Measurements from ENCODE around the gene A3GALT2.

A3GALT2 gene

DNA sequence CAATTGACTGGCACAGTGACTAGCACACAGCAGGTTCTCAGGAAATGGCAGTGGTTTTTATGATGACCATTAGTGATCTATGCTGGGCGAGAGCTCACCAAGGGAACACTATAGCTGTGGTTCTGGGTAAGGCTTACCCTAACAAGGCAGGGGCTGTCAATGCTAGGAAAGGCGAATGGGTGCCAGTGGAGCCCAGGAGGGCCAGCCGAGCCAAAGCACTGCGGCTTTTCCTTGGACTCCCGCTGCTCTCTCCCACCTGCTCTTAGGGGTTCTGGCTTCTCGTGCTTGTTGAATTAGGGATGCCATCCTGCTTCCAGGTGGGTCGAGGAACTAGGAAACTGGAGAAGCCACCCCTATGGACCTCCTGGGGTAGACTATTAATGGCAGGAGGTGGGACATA is 10.0 kb upstream of the A3GALT2 start:
- DNase-seq = no peak

DNA sequence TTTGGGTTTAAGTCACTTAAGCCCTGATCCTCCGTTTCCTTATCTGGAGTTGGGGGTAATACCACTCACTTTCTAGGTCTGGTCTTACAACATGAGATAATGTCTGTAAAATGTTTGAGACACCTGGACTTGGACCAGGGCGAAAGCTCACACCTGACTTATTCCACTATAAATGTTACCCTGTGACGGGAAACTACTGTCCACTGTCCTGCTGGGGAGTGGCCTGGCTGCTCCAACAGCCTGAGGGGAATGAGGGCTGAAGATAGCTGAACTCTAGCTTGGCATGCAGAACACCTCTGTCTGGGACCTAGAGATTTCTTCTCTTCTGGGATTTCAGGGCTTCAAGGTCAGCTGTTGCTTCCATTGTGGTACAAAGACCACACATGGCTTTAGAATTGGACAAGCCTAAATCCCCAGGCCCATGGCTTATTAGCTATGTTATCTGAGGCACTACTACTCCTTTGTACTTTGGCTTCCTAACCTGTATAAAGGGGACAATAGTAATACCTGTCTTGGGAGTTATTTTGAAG is 9.5 kb upstream of the A3GALT2 start:
- no peak for DNase-seq

DNA sequence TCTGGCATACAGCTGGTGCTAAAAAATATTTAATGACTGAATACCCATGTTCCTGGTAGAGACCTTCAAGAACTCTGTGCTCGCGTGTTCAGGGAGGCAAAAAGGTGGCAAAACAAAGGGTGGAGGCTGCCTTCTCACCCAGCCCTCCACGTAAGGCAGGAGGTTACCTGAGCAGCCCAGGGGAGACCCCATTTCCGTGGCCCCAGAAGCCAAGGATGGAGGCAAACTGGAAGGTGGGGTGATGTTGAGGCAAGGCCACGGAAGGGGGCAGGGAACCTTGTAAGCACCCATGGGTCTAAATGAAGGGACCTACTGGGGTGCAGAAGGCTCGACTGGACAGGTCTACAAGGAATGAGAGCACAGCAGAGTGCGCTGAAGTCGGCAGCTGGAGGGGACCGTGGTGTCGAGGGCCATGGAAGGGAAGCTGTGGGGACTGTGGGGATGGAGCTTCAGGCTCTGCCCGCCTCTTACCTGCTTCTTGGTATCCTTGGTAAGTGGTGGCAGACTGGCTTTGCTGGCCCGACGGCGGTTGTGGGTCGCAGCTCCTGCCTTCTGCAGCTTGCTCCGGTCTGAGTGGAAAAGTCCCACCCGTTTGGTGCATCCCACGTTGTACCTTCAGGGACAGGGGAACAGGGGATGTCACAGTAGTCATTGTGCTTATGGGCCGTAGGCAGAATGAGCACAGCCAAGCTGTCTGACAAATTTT is 8.9 kb upstream of the A3GALT2 start:
- DNase-seq = no peak

DNA sequence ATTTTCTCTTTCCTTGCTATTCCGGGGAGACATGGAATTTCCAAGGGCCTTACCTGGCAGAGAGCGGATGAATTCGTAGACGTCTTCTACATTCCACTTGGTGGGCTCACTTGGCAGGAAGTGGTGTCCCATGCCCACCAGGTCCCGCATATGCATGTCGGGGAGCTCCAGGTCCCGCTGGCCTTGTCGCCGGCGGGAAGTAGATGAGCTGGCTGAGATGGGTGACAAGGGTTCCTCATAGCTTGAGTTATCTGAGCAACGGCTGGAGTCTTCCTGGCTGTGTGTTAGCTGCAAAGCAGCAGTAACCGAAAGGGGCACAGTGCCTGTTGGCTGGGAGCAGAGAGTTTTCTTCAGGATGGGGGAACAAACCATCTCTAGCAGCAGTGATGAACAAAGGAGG is 7.9 kb upstream of the A3GALT2 start:
- DNase-seq = no peak

DNA sequence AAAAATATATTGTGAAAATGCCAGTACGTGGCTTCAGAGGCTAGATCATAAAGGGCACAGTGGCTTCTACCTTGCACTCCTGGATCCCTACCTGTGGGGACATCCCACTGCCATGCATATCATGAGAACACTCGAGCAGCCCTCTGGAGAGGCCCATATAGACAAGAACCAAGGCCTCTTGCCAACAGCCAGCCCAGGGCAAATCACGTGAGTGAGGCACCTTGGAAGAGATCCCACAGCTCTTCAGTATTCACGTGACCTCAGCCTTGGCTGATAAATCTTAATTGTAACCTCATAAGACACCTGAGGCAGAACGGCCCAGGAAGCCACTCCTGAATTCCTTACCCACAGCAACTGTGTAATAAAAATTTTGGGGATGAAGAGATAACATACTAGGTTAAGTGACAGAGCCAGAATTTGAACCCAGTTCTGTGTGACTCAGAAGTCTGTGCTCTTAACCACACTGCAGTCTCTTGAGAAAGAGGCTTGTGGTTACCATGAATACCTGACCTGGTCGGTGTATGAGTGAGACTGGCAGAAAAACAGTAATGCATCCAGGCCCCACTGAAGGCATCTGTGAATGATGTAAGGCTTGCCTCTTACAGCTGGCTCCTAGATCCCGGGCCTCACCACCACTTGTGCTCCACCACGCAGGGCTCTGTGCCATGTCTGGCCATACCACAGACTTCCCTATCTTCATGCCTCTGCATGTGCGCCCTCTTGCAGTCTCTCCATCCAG is 6.9 kb upstream of the A3GALT2 start:
- no peak for DNase-seq

DNA sequence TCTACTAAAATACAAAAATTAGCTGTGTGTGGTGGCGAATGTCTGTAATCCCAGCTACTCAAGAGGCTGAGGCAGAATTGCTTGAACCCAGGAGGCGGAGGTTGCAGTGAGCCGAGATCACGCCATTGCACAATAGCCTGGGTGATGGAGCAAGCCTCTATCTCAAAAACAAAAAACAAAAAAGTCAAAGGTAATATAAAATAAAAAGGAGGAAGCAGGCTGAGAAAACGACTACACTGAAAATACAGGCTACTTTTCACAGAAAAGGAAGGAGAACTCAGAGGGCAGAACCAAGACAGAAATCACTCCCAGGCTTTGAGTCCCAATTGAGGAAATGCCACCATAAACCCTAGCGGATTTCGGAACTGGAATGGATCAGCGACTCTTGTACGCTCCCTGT is 5.9 kb upstream of the A3GALT2 start:
- no peak for DNase-seq

DNA sequence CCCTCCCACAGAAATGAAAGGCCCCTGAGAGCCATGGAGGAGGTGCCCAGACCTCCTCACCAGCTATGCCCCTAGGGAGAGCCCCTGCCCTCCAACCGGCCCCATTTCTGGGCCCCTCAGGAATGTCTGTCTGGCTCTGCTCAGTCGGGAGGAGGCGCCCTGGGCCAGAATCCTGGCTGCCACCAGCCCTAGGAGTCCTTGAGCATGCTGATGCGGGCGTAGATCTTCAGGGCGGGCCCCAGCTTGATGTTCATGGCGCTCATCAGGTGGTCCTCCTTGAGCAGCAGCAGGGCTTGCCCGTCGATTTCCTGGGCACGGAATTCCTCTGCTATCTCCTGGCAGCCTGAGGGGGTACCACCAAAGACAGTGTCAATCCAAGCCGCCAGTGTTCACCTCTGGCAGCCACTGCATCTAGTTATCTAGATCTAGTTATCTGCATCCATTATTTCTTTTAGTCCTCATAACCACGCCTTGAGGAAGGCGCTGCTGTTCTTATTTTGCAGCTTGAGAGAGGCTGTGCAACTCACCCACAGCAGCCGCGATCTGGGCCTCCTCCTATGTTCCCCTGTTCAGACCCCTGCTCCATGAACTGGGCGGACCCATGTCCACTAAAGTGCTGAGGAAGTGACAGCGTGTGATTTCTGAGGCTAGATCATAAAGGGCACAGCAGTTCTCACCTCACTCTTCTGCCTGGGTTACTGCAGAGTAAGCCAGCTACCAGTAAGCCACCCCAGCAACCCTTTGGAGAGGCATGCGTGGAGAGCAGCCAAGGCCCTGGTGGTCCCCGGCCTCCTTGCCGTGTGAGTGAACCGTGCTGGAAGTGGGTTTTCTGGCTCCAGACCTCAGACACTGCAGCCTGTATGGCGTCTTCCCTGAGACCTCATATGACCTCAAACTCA is 4.0 kb upstream of the A3GALT2 start:
- DNase-seq = no peak

DNA sequence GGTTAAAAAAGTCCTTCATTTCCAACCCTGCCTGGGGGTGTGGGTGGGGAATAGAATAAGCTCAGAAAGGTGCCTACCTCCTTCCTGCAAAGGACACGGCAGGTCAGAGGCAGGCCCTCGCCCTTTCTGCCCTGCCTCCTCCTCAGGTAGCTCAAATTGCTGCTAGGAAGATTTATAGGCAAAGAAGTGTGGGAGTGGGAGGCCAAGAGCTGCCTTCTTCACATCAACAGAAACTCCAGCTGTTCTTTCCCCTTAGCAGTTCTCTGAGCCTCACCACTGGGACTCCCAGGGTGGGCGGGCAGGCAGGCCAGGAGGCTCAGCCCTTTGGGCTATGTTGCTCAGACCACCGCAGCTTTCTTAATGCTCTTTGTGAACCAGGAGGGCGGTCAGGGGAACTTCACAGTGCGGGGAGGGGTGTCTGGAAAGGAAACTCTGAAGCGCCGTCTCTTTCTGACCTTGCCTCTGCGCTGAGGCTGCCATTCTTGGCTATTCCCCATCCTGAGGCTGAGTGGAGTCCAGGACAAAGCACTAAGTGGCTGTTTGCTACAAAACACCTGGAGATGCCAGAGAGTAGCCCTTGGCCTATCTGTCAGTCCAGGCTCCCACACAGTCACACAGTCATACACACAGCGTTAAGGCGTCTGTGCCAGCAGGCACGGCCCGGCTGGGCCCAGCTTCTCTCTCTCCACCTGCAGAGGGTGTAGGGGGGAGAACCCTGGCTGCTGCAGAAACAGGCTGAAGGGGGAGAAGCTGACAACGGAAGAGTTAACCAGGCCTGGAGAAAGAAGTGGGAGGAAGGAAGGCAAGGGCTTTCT is 3.0 kb upstream of the A3GALT2 start:
- DNase-seq = no peak

DNA sequence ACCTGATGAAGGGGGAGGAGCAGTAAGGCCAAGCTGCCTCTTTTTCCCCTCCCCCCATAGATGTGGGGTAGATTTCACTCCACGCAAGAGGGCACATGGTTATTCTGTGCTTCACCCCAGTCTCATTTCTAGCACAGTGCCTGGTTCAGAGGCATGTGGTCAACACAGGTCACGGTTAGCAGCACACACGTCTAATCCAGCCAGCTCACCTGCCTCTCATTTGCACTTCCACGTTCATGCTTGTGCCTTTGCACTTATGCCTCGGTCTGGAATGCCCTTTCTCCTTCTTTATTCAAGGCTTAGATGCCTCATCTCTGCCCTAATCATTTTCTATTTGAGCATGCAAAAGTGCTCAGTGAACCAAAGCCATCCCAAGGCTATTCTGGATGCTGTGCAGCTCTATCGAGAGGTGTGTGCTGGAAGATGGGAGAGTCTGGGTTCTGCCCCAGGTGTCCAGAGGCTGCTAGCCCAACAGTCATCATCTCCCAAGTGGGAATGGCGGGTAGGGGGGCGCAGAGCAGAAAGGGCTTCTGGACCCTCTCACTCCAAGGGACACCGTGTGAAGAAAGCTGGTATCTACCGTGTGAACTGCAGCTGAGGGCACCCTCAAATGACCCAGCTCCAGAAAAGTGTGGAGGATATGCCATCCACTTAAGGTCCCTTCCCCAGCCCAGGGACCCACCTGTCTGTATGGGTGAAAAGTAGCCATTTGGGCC is 2.1 kb upstream of the A3GALT2 start:
- no peak for DNase-seq

DNA sequence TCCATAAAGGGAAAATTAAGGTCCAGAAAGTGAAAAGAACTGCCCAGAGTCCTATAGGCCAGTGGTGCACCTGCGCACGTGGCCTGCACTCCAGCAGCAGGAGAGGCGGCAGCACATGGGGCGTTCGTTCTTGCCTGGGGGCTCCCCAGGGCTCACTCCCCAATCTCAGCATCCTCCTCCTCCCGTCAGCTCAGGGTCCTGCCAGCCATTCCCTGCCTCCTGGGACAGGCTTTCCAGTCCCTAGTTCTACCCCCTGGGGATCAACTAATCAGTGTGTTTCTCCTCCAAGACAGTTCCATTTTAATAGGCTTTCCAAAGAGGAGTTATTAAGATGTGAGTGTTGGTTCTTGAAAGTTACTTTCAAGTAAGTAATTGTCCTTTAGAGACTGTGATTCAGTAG is 1.2 kb upstream of the A3GALT2 start:
- no peak for DNase-seq

DNA sequence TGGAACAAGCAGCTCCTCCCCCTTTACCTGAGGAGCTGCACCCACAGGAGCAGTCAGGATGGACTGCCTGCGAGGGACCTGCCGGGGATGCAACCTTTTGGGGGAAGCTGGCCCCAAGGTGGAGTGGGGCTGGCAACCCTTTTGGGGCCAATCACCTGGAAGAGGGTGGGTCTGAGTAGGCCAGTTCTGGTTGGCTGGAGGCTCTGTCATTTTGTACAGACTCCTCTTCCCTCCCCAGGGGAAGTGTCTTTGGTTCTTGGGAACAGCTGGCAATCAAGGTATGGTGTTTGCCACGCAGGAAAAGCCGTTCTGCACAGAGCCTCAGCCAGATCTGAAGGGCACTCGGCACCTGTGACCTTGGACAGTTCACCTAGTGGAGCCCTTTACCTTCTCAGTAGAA is 280 bp upstream of the A3GALT2 start:
- DNase-seq = no peak

DNA sequence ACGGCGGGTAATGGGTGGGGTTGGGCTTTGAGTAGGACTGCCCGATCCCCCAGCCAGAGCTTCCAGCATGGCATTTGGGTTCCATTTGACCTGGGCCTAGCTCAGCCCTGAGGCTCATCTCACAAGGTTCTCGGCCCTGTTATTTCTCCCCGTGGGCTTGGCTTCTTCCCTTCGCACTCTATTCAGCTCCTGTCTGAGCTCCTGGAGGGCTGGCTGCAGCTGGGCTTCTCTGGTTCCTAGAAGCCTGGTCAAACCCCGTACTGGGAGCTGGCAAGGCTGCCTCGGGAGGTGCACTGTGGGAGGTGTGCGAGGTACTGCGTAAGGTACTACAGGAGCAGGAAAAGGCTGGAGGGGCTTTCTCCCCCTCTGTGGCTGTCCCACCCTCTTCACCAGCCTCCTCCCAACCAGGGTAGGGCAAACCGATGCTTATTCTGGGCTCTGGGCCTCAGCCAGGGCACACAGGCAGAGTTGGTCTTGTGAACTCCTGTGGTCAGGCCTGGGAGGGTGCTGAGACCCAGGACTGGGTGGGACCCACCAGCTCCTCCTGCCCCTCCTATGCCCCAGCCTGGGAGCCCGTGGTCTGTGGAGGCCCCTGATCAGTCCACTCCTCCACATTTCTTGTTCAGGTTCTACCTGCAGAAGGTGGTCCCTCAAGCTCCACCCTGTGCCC is 814 bp downstream of the A3GALT2 start:
- DNase-seq = no peak

DNA sequence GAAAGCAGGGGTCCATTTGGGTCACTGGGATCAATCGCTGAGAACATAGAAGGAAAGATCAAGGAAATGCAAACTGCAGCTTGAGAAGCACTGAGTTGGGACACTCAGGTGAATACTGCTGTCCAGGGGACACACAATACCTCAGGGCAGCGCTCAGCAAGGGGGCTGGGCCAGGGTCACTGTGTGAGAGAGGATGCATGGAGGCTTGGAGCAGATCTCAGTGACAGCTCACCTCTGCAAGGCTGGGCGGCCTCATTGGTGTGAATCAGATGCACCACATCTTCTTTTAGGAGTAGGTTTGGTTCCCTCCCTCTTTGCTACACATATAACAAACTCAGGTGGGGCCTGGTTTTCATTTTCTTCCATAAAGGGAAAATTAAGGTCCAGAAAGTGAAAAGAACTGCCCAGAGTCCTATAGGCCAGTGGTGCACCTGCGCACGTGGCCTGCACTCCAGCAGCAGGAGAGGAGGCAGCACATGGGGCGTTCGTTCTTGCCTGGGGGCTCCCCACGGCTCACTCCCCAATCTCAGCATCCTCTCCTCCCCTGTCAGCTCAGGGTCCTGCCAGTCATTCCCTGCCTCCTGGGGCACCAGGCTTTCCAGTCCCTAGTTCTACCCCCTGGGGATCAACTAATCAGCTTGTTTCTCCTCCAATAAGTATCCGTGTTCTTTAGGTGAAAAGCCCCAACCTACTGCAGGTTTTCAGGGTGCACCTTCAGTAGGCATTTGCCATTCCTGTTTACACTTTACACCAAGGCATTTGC is 1.5 kb downstream of the A3GALT2 start:
- no peak for DNase-seq

DNA sequence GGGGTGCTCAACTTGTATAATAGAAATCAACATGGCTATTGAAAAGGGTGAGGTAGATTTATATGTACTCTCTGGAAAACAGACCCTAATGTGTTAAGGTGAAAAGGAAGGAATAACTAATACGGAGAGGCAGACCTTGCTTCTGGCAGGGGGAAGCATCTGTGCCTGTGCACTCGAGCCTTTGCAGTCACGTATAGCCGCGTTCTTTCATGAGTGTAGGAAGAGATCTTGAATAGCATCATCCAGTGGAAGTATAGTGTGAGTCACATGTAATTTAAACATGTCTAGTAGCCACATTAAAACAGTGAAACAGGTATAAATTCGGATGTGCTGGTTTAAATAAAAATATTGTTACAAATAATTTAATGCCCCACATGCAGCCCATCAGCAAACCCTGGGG is 3.0 kb downstream of the A3GALT2 start:
- no peak for DNase-seq

DNA sequence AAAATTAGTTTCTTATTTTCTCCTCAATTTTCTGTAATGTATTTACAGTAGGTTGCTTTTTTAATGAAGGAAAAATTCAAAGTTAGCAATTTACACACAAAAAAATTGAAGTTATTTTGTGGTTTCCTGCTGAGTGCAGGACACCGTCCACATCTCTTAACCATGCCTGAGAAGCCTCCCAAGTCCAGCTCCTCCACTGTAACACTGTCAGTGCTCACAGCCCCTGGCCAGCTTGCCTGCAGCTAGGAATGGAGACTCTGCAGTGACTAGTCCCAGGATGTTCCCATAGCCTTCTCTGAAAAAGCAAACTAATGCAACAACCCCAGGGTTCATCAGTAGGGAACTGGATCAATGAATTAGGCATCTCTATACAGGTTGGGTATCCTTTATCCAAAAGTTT is 3.5 kb downstream of the A3GALT2 start:
- no peak for DNase-seq

DNA sequence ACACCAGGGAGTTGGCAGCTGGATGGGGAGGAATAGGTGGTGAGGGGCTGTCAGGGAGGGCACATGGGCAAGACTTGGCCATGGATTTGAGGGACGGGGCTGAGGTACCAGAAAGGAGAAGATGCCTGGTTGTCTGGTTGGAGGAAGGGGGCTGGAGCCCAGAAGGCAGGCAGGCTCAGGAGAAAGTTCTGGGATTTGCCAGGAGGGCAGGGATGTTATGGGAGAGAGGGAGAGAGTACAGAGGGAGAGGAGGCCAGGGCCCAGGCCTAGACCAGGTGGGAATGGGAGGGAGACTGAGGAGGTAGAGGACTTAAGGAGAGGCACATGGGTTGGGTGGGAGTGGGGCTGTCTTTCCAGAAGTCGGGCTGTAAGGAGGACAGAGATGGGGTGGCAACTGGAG is 4.3 kb downstream of the A3GALT2 start:
- DNase-seq = no peak

DNA sequence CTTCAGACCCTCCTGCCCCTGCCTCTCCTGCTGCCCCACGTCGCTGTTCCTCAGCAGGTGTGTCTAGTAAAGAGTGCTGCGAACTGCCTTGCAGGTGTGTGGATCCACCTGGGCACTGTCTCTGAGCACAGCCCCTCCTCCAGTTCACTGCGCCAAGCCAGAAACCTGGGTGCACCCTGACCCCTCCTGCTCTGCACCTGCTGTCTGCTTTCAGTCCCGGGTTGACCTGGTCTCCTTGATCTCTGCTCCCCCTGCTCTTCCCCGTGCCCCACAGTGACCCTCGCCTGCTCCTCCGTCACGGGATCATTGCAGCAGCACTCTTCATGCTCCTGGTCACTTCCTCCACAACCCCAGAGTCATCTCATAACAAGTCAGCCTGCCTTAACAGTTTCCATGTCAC is 6.5 kb downstream of the A3GALT2 start:
- DNase-seq = no peak

DNA sequence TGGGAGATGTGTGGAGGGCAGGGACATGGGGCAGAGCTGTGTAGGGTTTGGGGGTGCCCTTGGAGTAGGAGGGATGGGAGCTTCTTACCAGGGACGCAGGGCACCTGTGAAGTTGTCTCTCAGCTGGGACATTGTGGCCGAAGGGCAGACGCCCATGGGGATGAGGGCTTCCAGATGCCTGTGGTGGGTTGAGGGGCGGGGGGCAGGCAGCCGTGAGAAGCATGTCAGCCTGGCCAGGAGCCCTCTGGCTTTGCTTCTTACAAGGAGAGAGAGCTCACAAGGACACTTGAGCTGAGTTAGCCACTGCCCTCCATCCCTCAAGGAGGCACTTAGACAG is 8.5 kb downstream of the A3GALT2 start:
- no peak for DNase-seq

DNA sequence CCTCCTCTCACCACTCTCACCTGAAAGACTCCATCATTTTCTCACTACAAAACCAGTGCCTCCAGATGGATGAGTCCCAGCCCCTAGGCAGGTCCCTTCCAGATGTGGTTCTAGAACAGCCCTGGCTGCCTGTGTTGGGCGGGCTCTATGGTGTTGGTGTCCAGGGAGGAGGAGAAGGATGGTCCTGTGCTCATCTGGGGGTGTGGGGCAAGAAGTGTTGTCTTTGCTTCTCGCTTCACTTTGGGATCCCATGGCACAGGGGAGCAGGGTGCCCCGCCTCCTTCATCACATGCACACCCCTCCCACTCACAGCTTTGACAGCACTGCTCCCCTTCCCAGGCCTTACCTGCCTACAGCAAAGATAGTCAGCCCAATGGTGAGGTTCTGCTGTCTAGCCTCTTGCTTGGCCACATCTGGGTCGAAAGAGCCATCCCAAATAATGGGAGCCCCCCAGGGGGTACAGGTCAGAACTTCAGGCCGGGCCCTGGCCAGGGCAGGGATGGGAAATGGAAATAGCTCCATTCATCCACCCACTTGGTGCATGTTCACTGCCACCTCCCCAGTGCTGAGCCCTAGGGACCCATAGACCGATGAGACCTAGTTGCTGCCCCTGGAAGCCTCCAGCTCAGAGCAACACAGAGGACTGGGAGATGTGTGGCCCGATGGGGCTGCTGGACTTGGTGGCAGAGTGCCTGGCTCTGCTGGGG is 9.0 kb downstream of the A3GALT2 start:
- no peak for DNase-seq

DNA sequence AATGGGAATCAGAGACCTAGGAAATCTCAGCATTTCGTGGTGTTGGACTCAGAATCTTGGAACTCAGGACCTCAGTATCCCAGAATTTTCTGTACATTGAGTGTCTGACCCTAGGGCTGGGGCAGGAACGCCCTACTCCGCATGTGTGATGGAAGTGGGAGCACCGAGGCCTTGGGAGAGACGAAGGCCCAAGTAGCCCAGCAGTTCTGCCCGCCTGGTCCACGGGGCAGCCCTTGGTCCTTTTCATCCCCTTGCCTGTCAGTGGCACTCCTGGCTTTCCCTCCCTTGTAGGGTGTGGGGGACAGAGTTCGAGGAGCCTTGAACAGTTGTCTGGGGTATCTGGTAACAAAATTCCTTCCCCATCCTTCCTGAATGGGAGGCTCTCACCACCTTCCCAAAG is 10.2 kb downstream of the A3GALT2 start:
- no peak for DNase-seq

All from SHP77 (cell line).